ENCODE measurements around the gene CYSRT1.

The CYSRT1 gene

GRCh38 chr9:137272241-137273094 is 47.5 kb downstream of the CYSRT1 start:
- no peak overlapping the region for H3K18ac ChIP-seq (ENCODE audit: low read length)
- WGBS (ENCODE audit: extremely low coverage, insufficient coverage, insufficient read length), result no CpG with 5 or more reads among the region's 39 CpGs
- DNase-seq, result no peak

GRCh38 chr9:137273095-137273490 is 48.1 kb downstream of the CYSRT1 start:
- Histone ChIP-seq H3K14ac (ENCODE audit: low read length) (no peak overlapping the region), H2BK120ac (ENCODE audit: insufficient read depth, low read length, poor library complexity) (no peak overlapping the region), H3K18ac (ENCODE audit: low read length) (no peak overlapping the region), H3K4me1 (ENCODE audit: control insufficient read depth in 1 of 2, insufficient read depth in 2 of 2, low read length in 2 of 2) (peaks cover 11 to 13% of the 10 kb centered on the region in 2 experiments), H3K36me3 (ENCODE audit: control insufficient read depth in 1 of 2, insufficient read depth in 2 of 2, low read length in 2 of 2) (peaks cover 49 to 53% of the 10 kb centered on the region in 2 experiments), H3K4me2 (ENCODE audit: low read length) (no peak overlapping the region), H3K79me1 (ENCODE audit: low read length) (peaks cover 8% of the 10 kb centered on the region), H3K9ac (ENCODE audit: low read length) (no peak overlapping the region), H3K23ac (ENCODE audit: low read length) (no peak overlapping the region), H2AFZ (ENCODE audit: insufficient read depth, low read length, poor library complexity) (no peak overlapping the region), H3K79me2 (ENCODE audit: control insufficient read depth, insufficient read depth, low read length, poor library complexity) (peaks cover 3% of the 10 kb centered on the region), H4K8ac (ENCODE audit: low read depth, low read length) (no peak overlapping the region), H3K9me3 (ENCODE audit: insufficient read depth, low read depth, low read length) (no peaks in the 10 kb centered on the region), H3K4me3 (ENCODE audit: low read depth, low read length) (no peak overlapping the region), H3K4ac (ENCODE audit: low read depth, low read length) (no peak overlapping the region), H4K12ac (ENCODE audit: low read depth, low read length) (no peak overlapping the region), H2BK12ac (ENCODE audit: low read length) (no peak overlapping the region), H2BK5ac (ENCODE audit: low read depth, low read length, poor library complexity) (no peak overlapping the region), H4K91ac (ENCODE audit: low read depth, low read length) (no peak overlapping the region), H3K27me3 (ENCODE audit: insufficient read depth, low read length) (no peaks in the 10 kb centered on the region), H2AK5ac (ENCODE audit: low read length) (no peak overlapping the region), H3K27ac (ENCODE audit: low read depth, low read length) (no peak overlapping the region)
- no CpG with 5 or more reads among the region's 13 CpGs for WGBS (ENCODE audit: extremely low coverage, insufficient coverage, insufficient read length)
- DNase-seq, result no peak

More at GRCh38 chr9:137272241-137273094, 47.5 kb downstream of the CYSRT1 start:
- Histone ChIP-seq H2AK5ac (ENCODE audit: low read length) (no peak overlapping the region), H3K23ac (ENCODE audit: low read length) (no peak overlapping the region), H2AFZ (ENCODE audit: insufficient read depth, low read length, poor library complexity) (no peak overlapping the region), H4K12ac (ENCODE audit: low read depth, low read length) (no peak overlapping the region), H3K79me1 (ENCODE audit: low read length) (peaks cover 3% of the 10 kb centered on the region), H2BK5ac (ENCODE audit: low read depth, low read length, poor library complexity) (no peak overlapping the region), H3K4ac (ENCODE audit: low read depth, low read length) (no peak overlapping the region), H3K27me3 (ENCODE audit: insufficient read depth, low read length) (no peaks in the 10 kb centered on the region), H3K27ac (ENCODE audit: low read depth, low read length) (no peak overlapping the region), H3K14ac (ENCODE audit: low read length) (no peak overlapping the region), H2BK12ac (ENCODE audit: low read length) (no peak overlapping the region), H3K4me1 (ENCODE audit: control insufficient read depth in 1 of 2, insufficient read depth in 2 of 2, low read length in 2 of 2) (peaks cover 11% of the 10 kb centered on the region in 2 experiments), H3K9me3 (ENCODE audit: insufficient read depth, low read depth, low read length) (no peaks in the 10 kb centered on the region), H3K79me2 (ENCODE audit: control insufficient read depth, insufficient read depth, low read length, poor library complexity) (no peaks in the 10 kb centered on the region), H3K4me3 (ENCODE audit: low read depth, low read length) (no peak overlapping the region), H4K8ac (ENCODE audit: low read depth, low read length) (no peak overlapping the region), H3K4me2 (ENCODE audit: low read length) (no peak overlapping the region), H2BK120ac (ENCODE audit: insufficient read depth, low read length, poor library complexity) (no peak overlapping the region), H3K36me3 (ENCODE audit: control insufficient read depth in 1 of 2, insufficient read depth in 2 of 2, low read length in 2 of 2) (peaks cover 55 to 57% of the 10 kb centered on the region in 2 experiments), H4K91ac (ENCODE audit: low read depth, low read length) (no peak overlapping the region), H3K9ac (ENCODE audit: low read length) (no peak overlapping the region)

GRCh38 chr9:137273611-137274320 is 48.8 kb downstream of the CYSRT1 start:
- H3K14ac ChIP-seq (ENCODE audit: low read length), result no peak overlapping the region
- no peak overlapping the region for H3K4me2 ChIP-seq (ENCODE audit: low read length)
- peak overlapping the region; percentile 21 for H3K4me3 ChIP-seq (ENCODE audit: low read depth, low read length)
- H3K23ac ChIP-seq (ENCODE audit: low read length), result no peak overlapping the region
- no CpG with 5 or more reads among the region's 15 CpGs for WGBS (ENCODE audit: extremely low coverage, insufficient coverage, insufficient read length)
- H3K79me2 ChIP-seq (ENCODE audit: control insufficient read depth, insufficient read depth, low read length, poor library complexity), result peaks cover 5% of the 10 kb centered on the region
- no peak overlapping the region for H3K18ac ChIP-seq (ENCODE audit: low read length)
- DNase-seq, result no peak
- peaks cover 11% of the 10 kb centered on the region for H3K79me1 ChIP-seq (ENCODE audit: low read length)
- H3K4ac ChIP-seq (ENCODE audit: low read depth, low read length), result no peak overlapping the region
- no peak overlapping the region for H4K8ac ChIP-seq (ENCODE audit: low read depth, low read length)
- no peaks in the 10 kb centered on the region for H3K9me3 ChIP-seq (ENCODE audit: insufficient read depth, low read depth, low read length)
- H2BK5ac ChIP-seq (ENCODE audit: low read depth, low read length, poor library complexity), result no peak overlapping the region
- no peak overlapping the region for H4K91ac ChIP-seq (ENCODE audit: low read depth, low read length)
- no peak overlapping the region for H4K12ac ChIP-seq (ENCODE audit: low read depth, low read length)
- H2AK5ac ChIP-seq (ENCODE audit: low read length), result no peak overlapping the region
- H2AFZ ChIP-seq (ENCODE audit: insufficient read depth, low read length, poor library complexity), result no peak overlapping the region
- H3K4me1 ChIP-seq (ENCODE audit: control insufficient read depth in 1 of 2, insufficient read depth in 2 of 2, low read length in 2 of 2), result peaks cover 14 to 17% of the 10 kb centered on the region in 2 experiments
- H3K27ac ChIP-seq (ENCODE audit: low read depth, low read length), result no peak overlapping the region
- H2BK12ac ChIP-seq (ENCODE audit: low read length), result no peak overlapping the region
- no peak overlapping the region for H3K9ac ChIP-seq (ENCODE audit: low read length)
- H2BK120ac ChIP-seq (ENCODE audit: insufficient read depth, low read length, poor library complexity), result no peak overlapping the region
- H3K27me3 ChIP-seq (ENCODE audit: insufficient read depth, low read length), result no peaks in the 10 kb centered on the region
- peaks cover 46 to 51% of the 10 kb centered on the region in 2 experiments for H3K36me3 ChIP-seq (ENCODE audit: control insufficient read depth in 1 of 2, insufficient read depth in 2 of 2, low read length in 2 of 2)

- Histone ChIP-seq H2BK12ac (ENCODE audit: low read length) (no peak overlapping the region), H3K14ac (ENCODE audit: low read length) (no peak overlapping the region), H3K4ac (ENCODE audit: low read depth, low read length) (no peak overlapping the region), H3K36me3 (ENCODE audit: control insufficient read depth in 1 of 2, insufficient read depth in 2 of 2, low read length in 2 of 2) (peaks cover 48 to 52% of the 10 kb centered on the region in 2 experiments), H3K18ac (ENCODE audit: low read length) (no peak overlapping the region), H2BK5ac (ENCODE audit: low read depth, low read length, poor library complexity) (no peak overlapping the region), H3K9me3 (ENCODE audit: insufficient read depth, low read depth, low read length) (peaks cover 12% of the 10 kb centered on the region), H3K23ac (ENCODE audit: low read length) (no peak overlapping the region), H4K8ac (ENCODE audit: low read depth, low read length) (no peak overlapping the region), H4K12ac (ENCODE audit: low read depth, low read length) (no peak overlapping the region), H2AK5ac (ENCODE audit: low read length) (no peak overlapping the region), H3K79me1 (ENCODE audit: low read length) (peaks cover 11% of the 10 kb centered on the region), H3K27me3 (ENCODE audit: insufficient read depth, low read length) (no peaks in the 10 kb centered on the region), H3K27ac (ENCODE audit: low read depth, low read length) (no peak overlapping the region), H3K4me2 (ENCODE audit: low read length) (no peak overlapping the region), H3K79me2 (ENCODE audit: control insufficient read depth, insufficient read depth, low read length, poor library complexity) (peaks cover 5% of the 10 kb centered on the region), H4K91ac (ENCODE audit: low read depth, low read length) (no peak overlapping the region), H2AFZ (ENCODE audit: insufficient read depth, low read length, poor library complexity) (no peak overlapping the region), H3K4me3 (ENCODE audit: low read depth, low read length) (no peak overlapping the region), H3K4me1 (ENCODE audit: control insufficient read depth in 1 of 2, insufficient read depth in 2 of 2, low read length in 2 of 2) (peaks cover 16 to 19% of the 10 kb centered on the region in 2 experiments), H3K9ac (ENCODE audit: low read length) (no peak overlapping the region), H2BK120ac (ENCODE audit: insufficient read depth, low read length, poor library complexity) (no peak overlapping the region)
- DNase-seq, result no peak
- WGBS (ENCODE audit: extremely low coverage, insufficient coverage, insufficient read length), result no CpG with 5 or more reads among the region's 10 CpGs
Observed at GRCh38 chr9:137275203-137275587, 50.2 kb downstream of the CYSRT1 start.
